H9 (cell line): ENCODE measurements around the gene RSPRY1. TPM values are rescaled to one million over a fixed set of nuclear protein-coding genes. Genes with fewer than 3 reads are reported as not detected.

Experiments used
- DNase-seq: peaks from one replicate; pipeline ENCODE4 v3.0.0-alpha.2; 2017
- H2AFZ ChIP-seq: one replicate; pipeline ENCODE4 v1.6.1; 2013; ENCODE audit warnings: mild to moderate bottlenecking, low read length, control low read depth, moderate library complexity
- H2AK5ac ChIP-seq: 2 replicates; pipeline ENCODE4 v1.6.1; 2013; ENCODE audit warnings: low read length, control low read depth, mixed read lengths; ENCODE audit not compliant: insufficient read length
- H2BK120ac ChIP-seq: one replicate; pipeline ENCODE4 v1.6.1; 2013; ENCODE audit warnings: low read depth, mild to moderate bottlenecking, low read length, control low read depth, inconsistent platforms; ENCODE audit not compliant: poor library complexity, severe bottlenecking
- H2BK12ac ChIP-seq: 2 replicates; pipeline ENCODE4 v1.6.1; 2013; ENCODE audit warnings: low read length, control low read depth, mixed read lengths, low read depth; ENCODE audit not compliant: insufficient read length
- H2BK15ac ChIP-seq: 2 replicates; pipeline ENCODE4 v1.6.1; 2013; ENCODE audit warnings: low read depth, low read length, control low read depth
- H2BK20ac ChIP-seq: one replicate; pipeline ENCODE4 v1.6.1; 2013; ENCODE audit warnings: low read depth, mild to moderate bottlenecking, low read length, control low read depth, inconsistent platforms; ENCODE audit not compliant: poor library complexity, severe bottlenecking
- H2BK5ac ChIP-seq: 2 replicates; pipeline ENCODE4 v1.6.1; 2013; ENCODE audit warnings: low read length, control low read depth, mixed read lengths; ENCODE audit not compliant: insufficient read length
- H3K14ac ChIP-seq: 2 replicates; pipeline ENCODE4 v1.6.1; 2013; ENCODE audit warnings: low read length, control low read depth; ENCODE audit not compliant: insufficient read depth
- H3K18ac ChIP-seq: 2 replicates; pipeline ENCODE4 v1.6.1; 2013; ENCODE audit warnings: low read depth, mild to moderate bottlenecking, mixed read lengths, low read length, control low read depth; ENCODE audit not compliant: insufficient read length
- H3K23ac ChIP-seq: 2 replicates; pipeline ENCODE4 v1.6.1; 2013; ENCODE audit warnings: low read length, control low read depth, mixed read lengths, low read depth; ENCODE audit not compliant: insufficient read length
- H3K23me2 ChIP-seq: 2 replicates; pipeline ENCODE4 v1.6.1; 2013; ENCODE audit warnings: low read depth, mild to moderate bottlenecking, mixed read lengths, low read length, control low read depth; ENCODE audit not compliant: insufficient read length, poor library complexity, severe bottlenecking
- H3K27ac ChIP-seq: 2 replicates; pipeline ENCODE4 v1.5.1; 2013; ENCODE audit warnings: low read length, control low read depth, mixed read lengths, low read depth; ENCODE audit not compliant: insufficient read length
- H3K27me3 ChIP-seq: 2 replicates; pipeline ENCODE4 v1.6.1; 2013; ENCODE audit warnings: low read length, control low read depth, inconsistent platforms; ENCODE audit not compliant: insufficient read depth
- H3K4ac ChIP-seq: 2 replicates; pipeline ENCODE4 v1.6.1; 2013; ENCODE audit warnings: low read depth, mild to moderate bottlenecking, control low read depth, inconsistent platforms, low read length, moderate library complexity
- H3K4me1 ChIP-seq: 2 replicates; pipeline ENCODE4 v1.6.1; 2013; ENCODE audit warnings: low read length, control low read depth, inconsistent platforms; ENCODE audit not compliant: insufficient read depth
- H3K4me2 ChIP-seq: 2 replicates; pipeline ENCODE4 v1.6.1; 2013; ENCODE audit warnings: low read length, control low read depth, mixed read lengths; ENCODE audit not compliant: insufficient read length, insufficient read depth
- H3K56ac ChIP-seq: 2 replicates; pipeline ENCODE4 v1.6.1; 2013; ENCODE audit warnings: low read depth, mild to moderate bottlenecking, mixed read lengths, low read length, control low read depth; ENCODE audit not compliant: insufficient read length
- H3K79me1 ChIP-seq: 2 replicates; pipeline ENCODE4 v1.6.1; 2013; ENCODE audit warnings: low read depth, mild to moderate bottlenecking, moderate library complexity, low read length, control low read depth, inconsistent platforms; ENCODE audit not compliant: insufficient read depth, poor library complexity, severe bottlenecking
- H3K79me2 ChIP-seq: 2 replicates; pipeline ENCODE4 v1.6.1; 2013; ENCODE audit warnings: low read length, control low read depth, inconsistent platforms; ENCODE audit not compliant: insufficient read depth
- H3K9ac ChIP-seq: 2 replicates; pipeline ENCODE4 v1.6.1; 2013; ENCODE audit warnings: low read length, control low read depth, mixed read lengths; ENCODE audit not compliant: insufficient read length; ENCODE audit errors: extremely low read depth
- H3K9me3 ChIP-seq: one replicate; pipeline ENCODE4 v1.6.1; 2013; ENCODE audit warnings: low read depth, low read length, inconsistent platforms; ENCODE audit not compliant: control insufficient read depth
- H3T11ph ChIP-seq: one replicate; pipeline ENCODE4 v1.6.1; 2013; ENCODE audit warnings: mild to moderate bottlenecking, low read length, control low read depth, inconsistent platforms
- H4K20me1 ChIP-seq: one replicate; pipeline ENCODE4 v1.6.1; 2013; ENCODE audit not compliant: control insufficient read depth, insufficient read length, insufficient read depth
- H4K5ac ChIP-seq: 2 replicates; pipeline ENCODE4 v1.6.1; 2013; ENCODE audit warnings: low read depth, mild to moderate bottlenecking, mixed read lengths, low read length, control low read depth; ENCODE audit not compliant: insufficient read length
- H4K8ac ChIP-seq: replicated peaks from 2 replicates; pipeline ENCODE4 v1.6.1; 2013; ENCODE audit warnings: low read length, control low read depth, mixed read lengths, low read depth; ENCODE audit not compliant: insufficient read length
- H4K91ac ChIP-seq: 2 replicates; pipeline ENCODE4 v1.6.1; 2013; ENCODE audit warnings: low read depth, mild to moderate bottlenecking, moderate library complexity, mixed read lengths, low read length, control low read depth; ENCODE audit not compliant: insufficient read length
- H3K27ac Mint-ChIP-seq, 3 experiments: 2 replicates in 2 of 3; 3 replicates in 1 of 3; pipeline ENCODE4 v1.8.0; 2020 to 2021; ENCODE audit warnings: mixed read lengths in 3 of 3, mild to moderate bottlenecking in 1 of 3, moderate library complexity in 1 of 3
- H3K27me3 Mint-ChIP-seq: 2 replicates; pipeline ENCODE4 v1.8.0; 2021; ENCODE audit warnings: low read depth, mild to moderate bottlenecking, moderate library complexity, mixed read lengths
- H3K36me3 Mint-ChIP-seq, 3 experiments: 2 replicates in 2 of 3; 3 replicates in 1 of 3; pipeline ENCODE4 v1.8.0; 2020 to 2021; ENCODE audit warnings: low read depth in 3 of 3, mixed read lengths in 3 of 3; ENCODE audit not compliant: insufficient read depth in 1 of 3
- H3K4me1 Mint-ChIP-seq, 2 experiments: 2 replicates each; pipeline ENCODE4 v1.8.0; 2020; ENCODE audit warnings: mixed read lengths in 2 of 2
- H3K4me3 Mint-ChIP-seq, 2 experiments: 2 replicates in 1 of 2; 3 replicates in 1 of 2; pipeline ENCODE4 v1.8.0; 2020 to 2021; ENCODE audit warnings: mild to moderate bottlenecking in 2 of 2, mixed read lengths in 2 of 2, moderate library complexity in 1 of 2
- H3K9me3 Mint-ChIP-seq, 2 experiments: 2 replicates in 1 of 2; 3 replicates in 1 of 2; pipeline ENCODE4 v1.8.0; 2020; ENCODE audit warnings: mild to moderate bottlenecking in 2 of 2, mixed read lengths in 2 of 2, moderate library complexity in 1 of 2
- CTCF ChIP-seq: fragments of 200-600 bp; sonication (generic); conservative IDR thresholded peaks from 3 replicates; pipeline ENCODE4 v1.8.0; 2021; ENCODE audit warnings: antibody characterized with exemption, mild to moderate bottlenecking
- WGBS: extraction: QIAGEN DNeasy Blood & Tissue Kit; methylation state at CpG from one replicate; pipeline ENCODE4 v1.1.7; 2013; ENCODE audit warnings: missing lambda C conversion rate, low lambda C conversion rate, mixed read lengths; ENCODE audit not compliant: insufficient read length; ENCODE audit errors: extremely low coverage; 5-methylcytosine and 5-hydroxymethylcytosine counted together
- total RNA-seq: library from RNA; stranded (reverse); gene quantifications from 2 replicates; pipeline ENCODE4 v1.2.1, GENCODE V29; 2021

Gene RSPRY1
- total RNA-seq, 1 experiment from 2014 or later: 36.1 TPM

- Histone ChIP-seq H4K8ac (no peak overlapping the region), H2AK5ac (no peak overlapping the region), H4K5ac (no peak overlapping the region), H3K4me2 (no peak overlapping the region), H3K9ac (no peak overlapping the region), H2BK5ac (no peak overlapping the region), H3K27ac (no peak overlapping the region), H3K23me2 (no peaks in the 10 kb centered on the region), H3K23ac (no peak overlapping the region), H3K79me1 (no peaks in the 10 kb centered on the region), H2BK120ac (no peak overlapping the region), H3K27me3 (no peaks in the 10 kb centered on the region), H3K4ac (no peak overlapping the region), H3K56ac (no peak overlapping the region), H3K4me1 (no peaks in the 10 kb centered on the region), H3K18ac (no peak overlapping the region), H4K91ac (no peak overlapping the region), H3T11ph (no peak overlapping the region), H3K14ac (no peak overlapping the region; the same call in 1 of the 2 replicates), H2BK15ac (no peak overlapping the region), H3K79me2 (no peaks in the 10 kb centered on the region), H4K20me1 (no peaks in the 10 kb centered on the region), H2BK12ac (no peak overlapping the region), H2BK20ac (no peak overlapping the region), H2AFZ (no peak overlapping the region), H3K9me3 (no peaks in the 10 kb centered on the region)
- DNase-seq: peak; percentile 22
- Mint-ChIP-seq H3K4me3 (no peak overlapping the region), H3K27ac (peak overlapping the region in 1 of 3 experiments; percentile 40; a peak in 1 of 7 replicates), H3K36me3 (no peaks in the 10 kb centered on the region; a peak in 1 of 7 replicates), H3K4me1 (peaks cover 14 to 19% of the 10 kb centered on the region in 2 experiments), H3K27me3 (no peaks in the 10 kb centered on the region; the same call in none of the 2 replicates), H3K9me3 (no peaks in the 10 kb centered on the region)
- no peak for TF ChIP-seq CTCF
- no CpG with 5 or more reads among the region's 7 CpGs for WGBS
Observed at GRCh38 chr16:57140931-57141668, 45.0 kb upstream of the RSPRY1 start.
